Bronchial epithelial cell (primary cell): ENCODE data around the gene PISD. TPM values are rescaled to one million over a fixed set of nuclear protein-coding genes. Genes with fewer than 3 reads are reported as not detected.

Source experiments
- DNase-seq: peaks from one replicate; pipeline ENCODE4 v3.0.0-alpha.2; 2010; ENCODE audit warnings: low read depth
- FAIRE-seq: peaks from 2 replicates; lab custom pipeline; 2011; peaks lifted over from hg19 to GRCh38; lab: Jason Lieb, UNC
- H3K27me3 ChIP-seq: 2 replicates; pipeline ENCODE4 v1.5.1; 2011; ENCODE audit warnings: low read length; ENCODE audit not compliant: control insufficient read depth, insufficient read depth
- H3K36me3 ChIP-seq: 2 replicates; pipeline ENCODE4 v1.5.1; 2011; ENCODE audit warnings: low read length; ENCODE audit not compliant: control insufficient read depth, insufficient read depth
- H3K4me3 ChIP-seq: 2 replicates; pipeline ENCODE4 v1.5.1; 2011; ENCODE audit warnings: mild to moderate bottlenecking, low read depth, low read length, control low read depth
- CTCF ChIP-seq: IDR thresholded peaks from 2 replicates; pipeline ENCODE4 v1.5.1; 2011; ENCODE audit warnings: mild to moderate bottlenecking, moderate library complexity, low read length, control low read depth, inconsistent platforms; ENCODE audit not compliant: insufficient read depth, severe bottlenecking
- total RNA-seq: library from RNA; depleted of rRNA; stranded (reverse); fragments of >200 nt; gene quantifications from 2 replicates; pipeline ENCODE4 v1.2.1, GENCODE V29; 2014

Gene PISD
- total RNA-seq, 1 donor from 2014 or later = 28.7 TPM

- H3K4me3 ChIP-seq = no peak overlapping the region
- TF ChIP-seq CTCF = peak; percentile 23
- FAIRE-seq = peak; percentile 13
- peaks cover 6% of the 10 kb centered on the region for H3K36me3 ChIP-seq
- H3K27me3 ChIP-seq = no peaks in the 10 kb centered on the region
- no peak for DNase-seq
Observed at GRCh38 chr22:31628969-31629708, 32.9 kb downstream of the PISD start.

DNA sequence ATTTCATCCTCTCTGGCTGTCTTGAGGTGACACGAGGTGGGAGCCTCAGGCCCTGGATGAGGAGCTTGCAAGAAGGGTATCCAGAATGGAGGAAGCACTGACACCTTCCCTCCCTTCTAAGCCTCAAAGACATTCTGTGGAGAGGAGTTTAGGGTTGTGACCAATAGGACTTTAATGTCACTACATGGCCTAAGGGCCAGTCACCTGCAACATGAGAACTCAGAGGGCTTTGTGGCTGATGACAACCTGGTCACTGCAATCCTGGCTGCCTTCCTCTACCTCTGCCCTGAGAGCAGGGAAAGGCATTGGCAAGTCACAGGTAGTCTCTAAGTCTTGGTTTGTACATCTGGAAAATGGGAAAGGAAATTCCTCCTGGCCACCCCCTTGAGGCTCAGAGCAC lies 33.7 kb downstream of the PISD start:
- Histone ChIP-seq H3K4me3 (no peak overlapping the region), H3K36me3 (peaks cover 6% of the 10 kb centered on the region), H3K27me3 (no peaks in the 10 kb centered on the region)
- DNase-seq (no peak), FAIRE-seq (no peak)
- no peak for TF ChIP-seq CTCF

- FAIRE-seq (no peak), DNase-seq (no peak)
- Histone ChIP-seq H3K36me3 (peaks cover 9% of the 10 kb centered on the region), H3K27me3 (no peaks in the 10 kb centered on the region), H3K4me3 (no peak overlapping the region)
- no peak for TF ChIP-seq CTCF
Observed at GRCh38 chr22:31627223-31627731, 34.7 kb downstream of the PISD start.

- FAIRE-seq = peak; percentile 62
- TF ChIP-seq CTCF = no peak
- Histone ChIP-seq H3K36me3 (peaks cover 11% of the 10 kb centered on the region), H3K27me3 (no peaks in the 10 kb centered on the region), H3K4me3 (no peak overlapping the region)
- no peak for DNase-seq
Observed at GRCh38 chr22:31626427-31627150, 35.4 kb downstream of the PISD start.

DNA sequence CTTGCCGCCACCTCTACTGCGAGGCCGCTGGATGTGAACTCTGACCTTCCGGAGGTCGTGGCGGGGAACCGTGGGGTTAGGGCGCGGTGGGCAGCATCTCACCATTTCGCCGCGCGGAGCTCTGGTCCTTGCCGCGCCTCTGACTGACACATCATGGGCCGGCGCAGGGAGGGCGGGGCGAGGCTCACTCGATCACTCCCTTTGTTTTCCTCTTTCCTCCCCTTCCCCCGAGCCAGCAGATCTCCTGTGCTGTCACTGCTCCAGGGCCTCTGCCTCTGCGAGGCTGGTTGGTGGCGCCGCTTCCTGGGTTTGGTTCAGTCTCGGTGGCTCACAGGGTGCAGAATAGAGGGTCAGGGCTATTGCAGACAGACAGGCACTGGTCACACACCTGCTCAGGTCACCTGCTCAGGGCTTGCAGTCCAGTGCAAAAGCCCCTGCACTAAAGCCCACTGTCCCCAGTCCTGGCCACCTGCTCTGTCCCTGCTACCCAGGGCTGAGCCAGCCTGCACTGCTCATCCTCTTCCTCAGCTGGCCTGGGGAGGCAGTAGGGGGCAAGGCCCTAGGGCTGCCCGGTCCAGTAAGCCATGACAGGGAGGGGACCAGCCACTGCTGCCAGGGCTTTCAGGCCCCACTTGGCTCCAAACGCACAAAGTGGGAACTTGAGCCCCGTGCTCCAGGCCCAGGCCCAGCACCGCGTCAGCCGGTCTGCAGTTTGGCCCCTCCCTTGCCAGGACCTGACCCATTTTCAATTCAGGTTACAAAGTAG lies 36.2 kb downstream of the PISD start:
- peaks cover 18% of the 10 kb centered on the region for H3K36me3 ChIP-seq
- DNase-seq = no peak
- no peaks in the 10 kb centered on the region for H3K27me3 ChIP-seq
- no peak overlapping the region for H3K4me3 ChIP-seq
- no peak for TF ChIP-seq CTCF
- no peak for FAIRE-seq
